ENCODE measurements around the gene SLMAP. TPM values are rescaled to one million over a fixed set of nuclear protein-coding genes. Genes with fewer than 3 reads are reported as not detected.

The SLMAP gene
- total RNA-seq, 2 donors from 2014 or later, result 76.3 to 131 TPM

- H3K27ac ChIP-seq, result peak overlapping the region; percentile 73 to 77
- DNase-seq (ENCODE audit: low spot score), result no peak
Measured at GRCh38 chr3:57949785-57950615, 193.9 kb downstream of the SLMAP start.

GRCh38 chr3:57951066-57951882 lies 195.2 kb downstream of the SLMAP start:
- H3K27ac ChIP-seq, result peak overlapping the region; percentile 73 to 77
- intact Hi-C loops (cut with DNase I), result no loop called here
- H3K27me3 ChIP-seq (replicated peaks; ENCODE audit: insufficient read depth), result no peaks in the 10 kb centered on the region
- no peaks in the 10 kb centered on the region for H3K4me1 ChIP-seq (replicated peaks)
- no peaks in the 10 kb centered on the region for H3K9me3 ChIP-seq
- WGBS, result 45% methylated on average over 8 of the region's 8 CpGs
- no peaks in the 10 kb centered on the region for H3K36me3 ChIP-seq
- DNase-seq (ENCODE audit: low spot score), result no peak
- TF ChIP-seq CTCF (IDR thresholded peaks at IDR 0.05) (no peak), POLR2AphosphoS5 (IDR thresholded peaks at IDR 0.05) (peak; percentile 41)
- H3K4me3 ChIP-seq, result no peak overlapping the region

More at GRCh38 chr3:57949785-57950615, 193.9 kb downstream of the SLMAP start:
- Histone ChIP-seq H3K4me1 (replicated peaks) (no peaks in the 10 kb centered on the region), H3K36me3 (no peaks in the 10 kb centered on the region), H3K4me3 (no peak overlapping the region), H3K27me3 (replicated peaks; ENCODE audit: insufficient read depth) (no peaks in the 10 kb centered on the region), H3K9me3 (no peaks in the 10 kb centered on the region)
- 69% methylated on average over 7 of the region's 7 CpGs for WGBS
- intact Hi-C loops (cut with DNase I), result loop anchor here (5.0 kb wide), 1 partner anchor 53 kb away; no protein-coding TSS in a partner anchor
- TF ChIP-seq POLR2A (IDR thresholded peaks at IDR 0.05), result no peak
- peak in 2 of 4 experiments; percentile 38 to 50 for TF ChIP-seq CTCF (IDR thresholded peaks at IDR 0.05)
- TF ChIP-seq POLR2AphosphoS5 (IDR thresholded peaks at IDR 0.05), result peak; percentile 48

- H3K4me3 ChIP-seq, result no peak overlapping the region
- no peak for DNase-seq (ENCODE audit: low spot score)
- intact Hi-C loops (cut with DNase I), result no loop called here
- 54% methylated on average over 4 of the region's 4 CpGs for WGBS
- peak overlapping the region; percentile 73 to 77 for H3K27ac ChIP-seq
- H3K27me3 ChIP-seq (replicated peaks; ENCODE audit: insufficient read depth), result no peaks in the 10 kb centered on the region
- no peaks in the 10 kb centered on the region for H3K4me1 ChIP-seq (replicated peaks)
- TF ChIP-seq POLR2A (IDR thresholded peaks at IDR 0.05) (no peak), POLR2AphosphoS5 (IDR thresholded peaks at IDR 0.05) (peak; percentile 71)
- no peaks in the 10 kb centered on the region for H3K9me3 ChIP-seq
- no peaks in the 10 kb centered on the region for H3K36me3 ChIP-seq
Measured at GRCh38 chr3:57952208-57952631, 196.1 kb downstream of the SLMAP start.

GRCh38 chr3:57952651-57953050 lies 196.5 kb downstream of the SLMAP start:
- Histone ChIP-seq H3K27ac (peak overlapping the region; percentile 73), H3K4me3 (no peak overlapping the region), H3K27me3 (replicated peaks; ENCODE audit: insufficient read depth) (no peaks in the 10 kb centered on the region), H3K36me3 (no peaks in the 10 kb centered on the region), H3K9me3 (no peaks in the 10 kb centered on the region), H3K4me1 (replicated peaks) (no peaks in the 10 kb centered on the region)
- TF ChIP-seq POLR2AphosphoS5 (IDR thresholded peaks at IDR 0.05), result no peak
- TF ChIP-seq POLR2A (IDR thresholded peaks at IDR 0.05), result no peak
- no peak for TF ChIP-seq CTCF (IDR thresholded peaks at IDR 0.05)
- no peak for DNase-seq (ENCODE audit: low spot score)
- 88% methylated on average over 5 of the region's 5 CpGs for WGBS
- intact Hi-C loops (cut with DNase I), result no loop called here

- intact Hi-C loops (cut with DNase I), result no loop called here
- no peaks in the 10 kb centered on the region for H3K27me3 ChIP-seq (replicated peaks; ENCODE audit: insufficient read depth)
- WGBS, result 87% methylated on average over 5 of the region's 7 CpGs
- no peak overlapping the region for H3K4me3 ChIP-seq
- H3K36me3 ChIP-seq, result no peaks in the 10 kb centered on the region
- TF ChIP-seq CTCF (IDR thresholded peaks at IDR 0.05), result no peak
- no peak for TF ChIP-seq POLR2AphosphoS5 (IDR thresholded peaks at IDR 0.05)
- TF ChIP-seq POLR2A (IDR thresholded peaks at IDR 0.05), result no peak
- H3K27ac ChIP-seq, result peak overlapping the region; percentile 73
- no peaks in the 10 kb centered on the region for H3K4me1 ChIP-seq (replicated peaks)
- no peak for DNase-seq (ENCODE audit: low spot score)
- no peaks in the 10 kb centered on the region for H3K9me3 ChIP-seq
Measured at GRCh38 chr3:57953576-57953975, 197.5 kb downstream of the SLMAP start.

Measured in prostate gland (tissue), 2 donors.